Stimulated activated CD8-positive, alpha-beta memory T cell treated with anti-CD3 and anti-CD28 coated beads, Interleukin-4, amount 100 ng/mL, for 48 hours (primary cell): ENCODE measurements around the gene SLC22A25.
"Not testable (repeated sequence)": the region's sequence is repeated elsewhere in the genome, so short reads cannot be mapped to it uniquely, and the experiment has no call there.

Experiments
- DNase-seq: peaks from one replicate; pipeline ENCODE4 v3.0.0-alpha.2; 2020

Gene SLC22A25

DNA sequence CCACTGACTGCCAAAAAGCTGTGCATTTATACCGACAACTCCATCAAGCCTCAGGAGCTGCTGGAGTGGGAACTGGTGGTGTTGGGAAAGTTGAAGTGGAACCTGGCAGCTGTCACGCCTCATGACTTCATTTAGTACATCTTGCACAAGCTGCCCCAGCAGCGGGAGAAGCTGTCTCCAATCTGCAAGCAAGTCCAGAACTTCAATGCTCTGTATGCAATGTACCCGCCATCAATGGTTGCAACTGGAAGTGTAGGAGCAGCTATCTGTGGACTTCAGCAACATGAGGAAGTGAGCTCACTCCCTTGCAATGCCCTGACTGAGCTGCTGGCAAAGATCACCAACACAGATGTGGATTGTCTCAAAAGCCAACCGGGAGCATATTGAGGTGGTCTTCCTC, at the start of gene SLC22A25:
TSS of gene SLC22A25 (minus strand) at position 67 of the 400 bp plus-strand sequence. CDS start 13,947 bp downstream, outside the sequence.
- DNase-seq = no peak

DNA sequence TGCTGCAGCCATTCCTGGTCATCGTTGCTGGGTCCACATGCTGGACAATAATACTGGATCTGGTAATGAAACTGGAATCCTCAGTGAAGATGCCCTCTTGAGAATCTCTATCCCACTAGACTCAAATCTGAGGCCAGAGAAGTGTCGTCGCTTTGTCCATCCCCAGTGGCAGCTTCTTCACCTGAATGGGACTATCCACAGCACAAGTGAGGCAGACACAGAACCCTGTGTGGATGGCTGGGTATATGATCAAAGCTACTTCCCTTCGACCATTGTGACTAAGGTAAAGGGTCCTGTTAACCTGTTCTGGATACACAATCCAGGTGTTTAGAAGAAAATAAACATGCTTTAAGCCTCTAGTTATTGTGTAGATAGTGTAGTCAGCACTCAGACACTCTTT, 46.9 kb upstream of the SLC22A25 start:
- DNase-seq = no peak

DNA sequence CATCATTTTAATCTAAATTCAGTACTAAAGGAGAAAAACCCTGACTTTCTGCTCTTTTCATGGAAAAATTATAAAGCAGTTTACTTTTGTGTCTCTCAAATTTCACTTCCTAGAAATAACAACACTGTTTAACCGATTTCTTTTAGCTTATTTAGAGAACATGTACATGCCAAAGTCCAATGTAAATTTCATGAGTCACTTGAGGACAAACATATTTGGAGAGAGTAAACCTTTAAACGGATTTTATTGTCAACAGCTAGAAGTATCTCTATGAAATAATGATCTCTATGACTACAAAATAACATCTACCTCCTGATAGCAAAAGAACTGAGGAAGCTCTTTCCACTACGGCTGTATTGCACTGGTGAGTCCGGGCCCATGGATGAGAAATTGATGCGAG, 46.3 kb upstream of the SLC22A25 start:
- no peak for DNase-seq

DNA sequence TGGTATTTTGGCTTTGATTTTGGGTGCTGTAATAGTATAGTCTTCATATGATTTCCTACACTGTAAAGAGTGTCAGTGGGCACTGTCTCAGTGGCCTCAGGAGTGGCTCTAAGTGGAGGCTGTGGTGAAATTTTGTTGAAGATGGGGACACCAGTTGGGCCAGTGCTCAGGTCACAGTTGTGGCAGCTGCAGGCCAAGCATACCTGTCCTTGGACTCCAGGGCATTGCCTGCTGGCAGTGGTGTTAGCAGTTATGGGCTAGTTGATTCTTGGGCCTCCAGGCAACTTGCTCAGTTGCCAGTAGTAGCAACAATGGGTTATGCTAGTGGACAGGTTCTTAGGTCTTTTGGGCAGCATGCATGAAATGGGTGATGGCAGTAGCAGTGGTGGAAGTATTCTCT, 39.2 kb upstream of the SLC22A25 start:
- DNase-seq = no peak

- no peak for DNase-seq
Measured at GRCh38 chr11:63280920-63281319, 37.5 kb upstream of the SLC22A25 start.

- DNase-seq = no peak
Measured at GRCh38 chr11:63277345-63277943, 34.0 kb upstream of the SLC22A25 start.

DNA sequence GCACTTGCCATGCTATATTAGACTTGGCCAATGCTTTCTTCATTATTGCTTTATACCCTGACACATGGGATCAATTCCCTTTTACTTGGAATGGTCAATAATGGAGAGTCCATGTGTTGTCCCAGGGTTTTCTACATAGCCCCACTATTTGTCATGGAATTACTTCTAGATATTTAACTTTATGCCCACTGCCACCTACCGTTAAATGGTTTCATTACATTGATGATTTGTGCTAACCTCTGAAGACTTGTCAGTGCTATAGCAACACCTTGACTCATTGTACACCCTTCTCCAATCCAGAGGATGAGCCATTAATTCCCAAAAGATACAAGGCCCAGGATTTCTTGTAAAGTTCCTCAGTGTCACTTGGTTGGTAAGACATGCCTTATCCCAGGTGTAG, 31.4 kb upstream of the SLC22A25 start:
- no peak for DNase-seq

- no peak for DNase-seq
Measured at GRCh38 chr11:63273685-63274084, 30.3 kb upstream of the SLC22A25 start.

DNA sequence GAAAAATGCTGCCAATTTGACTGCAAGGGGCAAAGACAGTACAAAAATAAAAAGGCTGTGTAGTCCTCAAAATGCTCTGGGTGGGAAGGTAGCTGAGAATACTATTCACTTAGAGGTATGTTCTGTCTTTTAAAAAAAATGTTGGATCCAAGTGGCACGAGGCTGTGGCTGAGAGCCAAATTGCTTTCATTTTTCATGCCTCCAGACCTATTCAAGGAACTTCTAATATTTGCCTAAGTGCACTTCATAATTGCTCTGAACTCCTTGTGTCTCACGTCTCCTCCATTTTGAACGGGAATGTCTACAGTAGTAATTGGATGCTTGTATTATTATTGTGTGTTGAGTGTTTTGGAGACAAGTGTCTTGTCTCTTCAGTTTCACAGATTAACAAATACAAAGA, 19.1 kb upstream of the SLC22A25 start:
- no peak for DNase-seq

GRCh38 chr11:63251312-63251711, 7.9 kb upstream of the SLC22A25 start:
- no peak for DNase-seq

DNA sequence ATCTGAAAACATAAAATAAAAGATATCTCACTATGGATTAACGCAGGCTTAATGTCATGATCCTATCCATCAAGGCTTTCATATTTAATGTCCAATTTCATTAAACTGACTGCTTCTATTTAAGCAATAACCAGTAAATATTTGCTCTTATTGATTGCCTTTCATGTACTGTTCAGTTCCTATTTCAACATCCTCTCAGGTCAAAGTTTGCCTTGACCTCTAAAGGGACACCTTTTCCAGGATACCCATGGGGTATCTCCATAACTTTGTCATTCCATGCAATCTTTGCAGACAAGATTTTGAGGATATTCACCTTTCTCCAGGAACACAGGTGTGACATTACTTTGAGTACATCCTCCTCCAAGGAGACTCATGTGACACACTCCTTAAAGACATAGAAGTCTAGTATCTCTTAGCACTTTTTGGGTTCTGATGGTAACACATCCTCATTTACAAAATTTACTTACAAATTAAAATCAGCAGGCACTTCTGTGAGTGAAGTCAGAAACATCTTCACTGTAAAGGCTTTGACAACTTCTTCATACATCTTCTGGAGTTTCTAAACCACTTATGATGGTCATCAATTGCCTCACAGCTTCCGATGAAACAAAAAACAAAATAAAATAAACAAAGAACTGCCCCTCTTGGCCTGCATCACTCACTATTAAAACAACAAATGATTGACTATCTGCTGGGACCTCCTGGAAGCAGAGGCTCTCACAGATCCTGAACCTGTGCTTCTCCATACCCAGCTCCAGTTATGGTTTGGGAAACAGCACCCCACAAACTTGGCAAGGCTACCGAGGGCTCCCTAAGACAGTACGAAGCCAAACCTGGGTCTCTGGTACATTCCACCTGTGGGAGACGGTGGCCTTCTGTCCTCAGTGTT, 7.0 kb upstream of the SLC22A25 start:
- no peak for DNase-seq

GRCh38 chr11:63248966-63249365, 5.6 kb upstream of the SLC22A25 start:
- no peak for DNase-seq

DNA sequence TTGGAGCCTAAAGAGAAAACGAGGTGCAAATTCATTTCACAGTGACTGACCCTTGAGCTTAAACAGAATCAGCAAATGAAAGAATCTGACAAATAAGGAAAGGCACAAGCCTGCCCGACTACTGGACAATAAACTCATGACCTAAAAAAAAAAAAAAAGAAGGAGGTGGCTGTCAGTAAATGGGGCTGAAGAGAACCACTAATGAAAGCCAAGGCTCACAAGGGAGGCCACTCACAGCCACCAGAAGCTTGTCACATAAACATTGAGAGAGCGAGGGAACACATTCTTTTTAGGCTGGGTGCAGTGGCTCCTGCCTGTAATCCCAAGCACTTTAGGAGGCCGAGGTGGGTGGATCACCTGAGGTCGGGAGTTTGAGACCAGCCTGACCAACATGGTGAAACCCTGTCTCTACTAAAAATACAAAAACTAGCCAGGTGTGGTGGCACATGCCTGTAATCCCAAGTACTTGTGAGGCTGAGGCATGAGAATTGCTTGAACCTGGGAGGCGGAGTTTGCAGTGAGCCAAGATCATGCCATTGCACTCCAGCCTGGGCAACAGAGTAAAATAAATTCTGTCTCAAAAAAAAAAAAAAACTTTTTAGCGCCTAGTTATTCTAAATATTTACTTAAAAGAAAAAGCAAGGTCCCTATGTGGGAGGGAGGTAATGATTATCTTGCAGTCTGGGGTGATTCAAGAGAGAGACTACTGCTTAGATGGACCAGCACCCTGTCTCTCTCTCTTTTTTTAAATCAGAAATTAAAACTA, 4.0 kb upstream of the SLC22A25 start:
- DNase-seq = not testable (repeated sequence)

- DNase-seq = no peak
Measured at GRCh38 chr11:63246045-63246444, 2.6 kb upstream of the SLC22A25 start.

- DNase-seq = no peak
Measured at GRCh38 chr11:63244862-63245261, 1.5 kb upstream of the SLC22A25 start.

DNA sequence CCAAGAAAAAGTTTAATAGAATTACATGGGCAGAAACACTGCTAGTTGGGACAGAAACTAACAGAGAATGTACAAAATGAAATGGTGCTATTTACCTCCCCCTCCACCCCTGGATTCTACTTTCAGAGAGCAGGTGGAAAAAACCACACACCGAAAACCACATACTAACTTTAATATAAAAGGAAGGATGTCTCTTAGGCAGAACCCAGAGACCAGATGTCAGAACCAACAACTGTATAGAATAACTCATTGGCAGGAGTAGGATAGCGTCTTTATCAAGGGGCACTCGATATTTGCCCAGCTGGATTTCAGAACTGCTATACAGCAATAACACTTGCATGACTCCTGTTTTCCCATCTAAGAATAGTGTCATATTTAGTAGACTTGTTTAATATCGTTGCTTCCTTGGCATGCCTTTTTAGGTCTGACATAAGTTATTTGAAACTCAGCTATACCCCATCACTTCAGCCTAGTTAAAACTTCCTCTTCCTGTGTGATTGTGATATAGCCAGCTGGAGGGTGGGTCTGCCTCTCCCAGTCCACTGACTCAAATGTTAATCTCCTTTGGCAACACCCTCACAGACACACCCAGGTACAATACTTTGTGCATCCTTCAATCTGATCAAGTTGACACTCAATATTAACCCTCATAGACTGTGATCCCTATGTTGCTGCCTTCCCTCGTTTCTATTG, 1.2 kb downstream of the SLC22A25 start:
- DNase-seq = no peak

DNA sequence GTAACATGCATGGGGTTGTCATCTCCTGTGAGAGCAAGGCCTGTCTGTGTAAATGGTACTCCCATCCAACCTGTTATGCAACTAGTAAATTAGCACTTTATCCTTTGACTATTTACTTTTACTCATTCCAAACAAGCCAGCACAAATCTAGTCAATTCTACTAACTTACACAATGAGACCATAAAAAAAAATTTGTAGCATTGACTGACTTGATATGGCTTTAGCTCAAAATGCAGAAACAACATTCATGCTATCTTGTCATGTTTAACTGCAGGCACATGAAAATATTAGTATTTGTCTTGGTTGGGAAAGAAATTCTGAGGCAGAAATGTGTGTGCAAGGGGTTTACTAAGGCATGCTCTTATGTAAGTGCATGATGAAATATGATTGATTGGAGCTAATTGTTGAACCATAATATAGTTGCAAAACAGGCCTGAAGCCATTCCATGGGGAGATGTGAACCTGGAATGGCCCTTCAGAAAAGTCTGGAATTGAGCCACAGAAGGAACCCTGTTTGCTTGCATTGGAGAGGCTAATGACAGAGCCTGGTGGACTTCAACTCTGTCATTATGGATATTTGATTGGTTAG, 2.5 kb downstream of the SLC22A25 start:
- no peak for DNase-seq

DNA sequence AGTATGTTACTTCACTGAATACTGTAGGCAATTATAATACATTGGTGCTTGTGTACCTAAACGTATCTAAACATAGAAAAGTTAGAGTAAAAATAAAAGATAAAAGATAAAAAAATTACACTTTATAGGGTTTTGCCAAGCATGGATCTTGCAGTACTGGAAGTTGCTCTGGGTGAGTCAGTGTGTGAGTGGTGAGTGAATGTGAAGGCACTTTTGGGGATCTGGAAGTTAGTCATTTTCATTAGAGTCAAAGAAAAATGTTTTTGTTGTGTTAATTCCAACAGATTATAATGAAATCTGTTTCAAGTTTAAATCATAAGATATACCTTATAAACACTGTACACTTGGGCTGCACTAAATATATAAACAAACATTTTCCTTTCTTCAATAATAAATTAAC, 3.3 kb downstream of the SLC22A25 start:
- no peak for DNase-seq

GRCh38 chr11:63239254-63239653, 4.1 kb downstream of the SLC22A25 start:
- DNase-seq = no peak

DNA sequence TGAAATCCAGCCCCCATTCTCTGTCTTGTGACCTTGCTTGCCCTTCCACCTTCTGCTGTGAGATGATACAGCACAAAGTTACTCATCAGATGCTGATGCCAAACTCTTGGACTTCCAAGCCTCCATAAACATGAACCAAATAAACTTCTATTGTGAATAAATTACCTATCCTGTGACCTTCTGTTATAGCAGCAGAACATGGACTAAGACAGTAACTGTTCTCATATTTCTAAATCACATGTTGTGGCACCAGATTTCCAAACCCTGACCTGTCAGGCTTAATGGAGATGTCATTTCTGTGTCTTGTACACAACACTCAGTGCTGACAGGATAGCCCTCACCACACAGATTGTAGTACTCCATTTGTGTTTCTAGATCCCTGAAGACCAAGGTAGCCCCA, 6.0 kb downstream of the SLC22A25 start:
- no peak for DNase-seq

- not testable (repeated sequence) for DNase-seq
Measured at GRCh38 chr11:63235471-63236461, 7.6 kb downstream of the SLC22A25 start.
